Bladder microvascular endothelial cell (primary cell): ENCODE measurements around the gene OR4D10. TPM values are rescaled to one million over a fixed set of nuclear protein-coding genes. Genes with fewer than 3 reads are reported as not detected.

Source experiments
- total RNA-seq: library from RNA; depleted of rRNA; stranded (reverse); fragments of >200 nt; gene quantifications from 2 replicates; pipeline ENCODE4 v1.2.3, GENCODE V29; 2014

The OR4D10 gene
- total RNA-seq: not detected in 2 replicates

GRCh38 chr11:59473015-59473414, at the start of gene OR4D10:
OR4D10 (plus strand) TSS chr11:59473315; CDS start chr11:59477430, 4,115 bp downstream.

GRCh38 chr11:59426361-59427067, 46.6 kb upstream of the OR4D10 start, which contains the start of gene OR5A2:
OR5A2 (minus strand) TSS chr11:59426413; CDS start chr11:59422953, 3,460 bp downstream.

GRCh38 chr11:59436169-59436568, 36.9 kb upstream of the OR4D10 start, which contains the start of gene OR5A1:
OR5A1 (plus strand) TSS chr11:59436469; CDS start chr11:59443169, 6,700 bp downstream.

GRCh38 chr11:59456661-59457060, 16.5 kb upstream of the OR4D10 start, which contains the start of gene OR4D6:
OR4D6 (plus strand) TSS chr11:59456961; CDS start chr11:59456961, 0 bp downstream.

GRCh38 chr11:59503276-59503675, 30.2 kb downstream of the OR4D10 start, which contains the start of gene OR4D11:
OR4D11 (plus strand) TSS chr11:59503576; CDS start chr11:59503576, 0 bp downstream.

GRCh38 chr11:59510941-59511589, 38.0 kb downstream of the OR4D10 start, which contains the start of gene OR4D9:
OR4D9 (plus strand) TSS chr11:59511539; CDS start chr11:59514913, 3,374 bp downstream.

Other genes with a start within 250 kb of the OR4D10 start
- under 0.01 TPM in 1 of 2 replicates, not detected in the other for gene OR5AN1, start 114.4 kb upstream of the OR4D10 start, total RNA-seq
- gene OR5A2, start 46.9 kb upstream of the OR4D10 start, total RNA-seq: under 0.01 TPM in 1 of 2 replicates, not detected in the other
- gene OR5A1, start 36.8 kb upstream of the OR4D10 start, total RNA-seq: not detected in 2 replicates
- gene OR4D6, start 16.4 kb upstream of the OR4D10 start, total RNA-seq: not detected in 2 replicates
- gene OR4D11, start 30.3 kb downstream of the OR4D10 start, total RNA-seq: not detected in 2 replicates
- not detected in 2 replicates for gene OR4D9, start 38.2 kb downstream of the OR4D10 start, total RNA-seq
- gene OSBP, start 142.5 kb downstream of the OR4D10 start, total RNA-seq: 23.5 and 75.8 TPM in 2 replicates
- 4.0 and 15.9 TPM in 2 replicates for gene PATL1, start 195.7 kb downstream of the OR4D10 start, total RNA-seq
- not detected in 2 replicates for gene OR10V1, start 240.5 kb downstream of the OR4D10 start, total RNA-seq